Measurements from ENCODE around the gene RHBG. TPM values are rescaled to one million over a fixed set of nuclear protein-coding genes. Genes with fewer than 3 reads are reported as not detected.

Gene RHBG
- total and polyA plus RNA-seq, 2 experiments from 2014 or later, result 3.3 to 11.9 TPM

DNA sequence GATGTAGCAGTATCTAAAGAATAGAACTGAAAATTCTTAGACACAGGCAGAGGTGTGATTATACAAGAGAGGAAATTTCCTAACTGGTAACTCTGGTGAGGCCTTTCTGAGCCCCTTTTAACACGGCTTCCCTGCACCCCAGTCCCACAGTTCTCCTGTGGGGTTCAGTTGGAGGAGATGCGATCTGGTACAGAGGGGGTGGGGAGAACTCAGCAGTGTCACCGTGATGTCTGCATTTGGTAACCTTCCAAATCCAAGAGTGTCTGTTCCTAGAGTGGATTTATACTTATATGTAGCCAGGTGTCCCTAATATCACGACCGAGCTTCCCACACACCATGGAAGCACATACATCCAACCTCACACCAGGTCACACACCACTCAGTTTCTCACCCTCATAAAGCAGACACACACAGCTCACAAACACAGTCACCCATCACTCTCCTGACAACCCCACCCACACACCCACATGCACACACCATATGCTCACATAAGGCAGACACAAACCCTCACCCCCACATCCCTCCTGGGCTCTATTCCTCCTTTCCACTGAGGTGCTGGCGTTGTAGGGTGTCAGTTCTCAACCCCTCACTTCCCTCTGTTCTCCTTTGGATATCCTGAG is 48.5 kb downstream of the RHBG start:
- Histone ChIP-seq H3K9me2 (replicated peaks; ENCODE audit: insufficient read depth) (no peaks in the 10 kb centered on the region), H3K4me2 (no peak overlapping the region), H3K36me3 (replicated peaks; ENCODE audit: insufficient read depth, low read depth) (no peaks in the 10 kb centered on the region), H3K4me1 (ENCODE audit: insufficient read depth) (peaks cover 16% of the 10 kb centered on the region), H4K20me1 (ENCODE audit: insufficient read depth, poor library complexity, severe bottlenecking) (no peaks in the 10 kb centered on the region), H3K27ac (no peak overlapping the region), H3K4me3 (no peak overlapping the region), H3K9me3 (ENCODE audit: low read depth) (no peaks in the 10 kb centered on the region), H3K27me3 (peaks cover 88% of the 10 kb centered on the region), H2AFZ (no peak overlapping the region), H3K79me2 (no peaks in the 10 kb centered on the region)
- TF ChIP-seq EZH2 (IDR thresholded peaks at IDR 0.05; ENCODE audit: borderline replicate concordance), result no peak
- TF ChIP-seq, protein P1, sequence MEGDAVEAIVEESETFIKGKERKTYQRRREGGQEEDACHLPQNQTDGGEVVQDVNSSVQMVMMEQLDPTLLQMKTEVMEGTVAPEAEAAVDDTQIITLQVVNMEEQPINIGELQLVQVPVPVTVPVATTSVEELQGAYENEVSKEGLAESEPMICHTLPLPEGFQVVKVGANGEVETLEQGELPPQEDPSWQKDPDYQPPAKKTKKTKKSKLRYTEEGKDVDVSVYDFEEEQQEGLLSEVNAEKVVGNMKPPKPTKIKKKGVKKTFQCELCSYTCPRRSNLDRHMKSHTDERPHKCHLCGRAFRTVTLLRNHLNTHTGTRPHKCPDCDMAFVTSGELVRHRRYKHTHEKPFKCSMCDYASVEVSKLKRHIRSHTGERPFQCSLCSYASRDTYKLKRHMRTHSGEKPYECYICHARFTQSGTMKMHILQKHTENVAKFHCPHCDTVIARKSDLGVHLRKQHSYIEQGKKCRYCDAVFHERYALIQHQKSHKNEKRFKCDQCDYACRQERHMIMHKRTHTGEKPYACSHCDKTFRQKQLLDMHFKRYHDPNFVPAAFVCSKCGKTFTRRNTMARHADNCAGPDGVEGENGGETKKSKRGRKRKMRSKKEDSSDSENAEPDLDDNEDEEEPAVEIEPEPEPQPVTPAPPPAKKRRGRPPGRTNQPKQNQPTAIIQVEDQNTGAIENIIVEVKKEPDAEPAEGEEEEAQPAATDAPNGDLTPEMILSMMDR (IDR thresholded peaks at IDR 0.05; ENCODE audit: poor library complexity), result no peak
- TF ChIP-seq EZH2phosphoT487 (IDR thresholded peaks at IDR 0.05; ENCODE audit: low read depth, severe bottlenecking, unreplicated experiment), result no peak
- no peak for DNase-seq (ENCODE audit: low spot score)
- WGBS (ENCODE audit: low lambda C conversion rate, missing lambda C conversion rate), result 90% methylated on average over 6 of the region's 6 CpGs

DNA sequence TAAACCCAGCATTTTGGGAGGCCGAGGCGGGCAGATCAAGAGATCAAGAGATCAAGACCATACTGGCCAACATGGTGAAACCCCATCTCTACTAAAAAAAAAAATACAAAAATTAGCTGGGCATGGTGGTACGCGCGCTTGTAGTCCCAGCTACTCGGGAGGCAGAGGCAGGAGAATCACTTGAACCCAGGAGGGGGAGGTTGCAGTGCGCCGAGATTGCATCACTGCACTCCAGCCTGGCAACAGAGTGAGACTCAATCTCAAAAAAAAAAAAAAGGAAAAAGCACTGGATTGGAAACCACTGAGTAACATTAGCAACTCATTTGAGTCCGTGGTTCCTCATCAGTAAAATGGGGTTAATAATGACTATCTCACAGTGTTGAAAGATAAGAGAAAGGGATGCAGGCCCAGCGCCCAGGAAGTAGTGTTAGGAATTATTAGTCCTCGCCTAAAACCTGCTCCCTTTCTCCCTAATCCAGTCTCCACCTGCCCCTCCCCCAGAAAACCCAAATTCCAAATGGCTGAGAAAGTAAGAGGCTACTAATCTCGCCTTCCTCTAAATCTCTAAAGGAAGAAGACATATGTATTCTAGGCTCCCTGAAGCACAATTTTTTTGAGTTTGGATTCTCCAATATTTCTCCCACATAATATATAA is 49.5 kb downstream of the RHBG start:
- WGBS (ENCODE audit: low lambda C conversion rate, missing lambda C conversion rate), result 84% methylated on average over 12 of the region's 12 CpGs

DNA sequence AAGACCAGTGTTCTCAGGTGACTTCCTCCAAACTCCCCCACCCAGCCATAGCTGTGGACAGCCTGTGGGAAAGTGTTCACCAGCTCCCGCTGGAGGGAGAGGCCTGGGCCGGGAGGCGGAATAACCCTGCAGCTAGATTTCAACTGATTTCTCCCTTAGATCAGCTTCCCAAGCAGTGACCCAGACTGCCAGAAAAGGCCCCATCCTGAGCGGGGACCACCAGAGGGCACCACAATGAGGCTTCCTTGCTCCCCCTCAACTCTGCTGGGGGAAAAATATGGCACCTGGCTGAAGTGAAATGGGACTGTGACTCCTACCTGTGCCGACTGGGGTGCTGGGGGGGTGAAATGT is 50.8 kb downstream of the RHBG start:
- H3K27ac ChIP-seq, result no peak overlapping the region
- TF ChIP-seq, protein P1 (IDR thresholded peaks at IDR 0.05; ENCODE audit: poor library complexity), result peak; percentile 19
- TF ChIP-seq EZH2 (IDR thresholded peaks at IDR 0.05; ENCODE audit: borderline replicate concordance) (no peak), EZH2phosphoT487 (IDR thresholded peaks at IDR 0.05; ENCODE audit: low read depth, severe bottlenecking, unreplicated experiment) (no peak)
- H3K4me1 ChIP-seq (ENCODE audit: insufficient read depth), result peaks cover 16% of the 10 kb centered on the region
- H3K79me2 ChIP-seq, result no peaks in the 10 kb centered on the region
- H3K9me3 ChIP-seq (ENCODE audit: low read depth), result no peaks in the 10 kb centered on the region
- no peaks in the 10 kb centered on the region for H4K20me1 ChIP-seq (ENCODE audit: insufficient read depth, poor library complexity, severe bottlenecking)
- H3K4me3 ChIP-seq, result no peak overlapping the region
- H3K27me3 ChIP-seq, result peaks cover 100% of the 10 kb centered on the region
- 11% methylated on average over 5 of the region's 5 CpGs for WGBS (ENCODE audit: low lambda C conversion rate, missing lambda C conversion rate)
- H3K9me2 ChIP-seq (replicated peaks; ENCODE audit: insufficient read depth), result no peaks in the 10 kb centered on the region
- peak overlapping the region; percentile 88 for H3K4me2 ChIP-seq
- no peaks in the 10 kb centered on the region for H3K36me3 ChIP-seq (replicated peaks; ENCODE audit: insufficient read depth, low read depth)
- H2AFZ ChIP-seq, result peak overlapping the region; percentile 11
- no peak for DNase-seq (ENCODE audit: low spot score)

More for the DNA sequence above, 49.5 kb downstream of the RHBG start:
- no peaks in the 10 kb centered on the region for H3K36me3 ChIP-seq (replicated peaks; ENCODE audit: insufficient read depth, low read depth)
- H3K27me3 ChIP-seq, result peaks cover 96% of the 10 kb centered on the region
- H3K4me1 ChIP-seq (ENCODE audit: insufficient read depth), result peaks cover 16% of the 10 kb centered on the region
- no peaks in the 10 kb centered on the region for H4K20me1 ChIP-seq (ENCODE audit: insufficient read depth, poor library complexity, severe bottlenecking)
- H3K9me2 ChIP-seq (replicated peaks; ENCODE audit: insufficient read depth), result no peaks in the 10 kb centered on the region
- no peak overlapping the region for H3K27ac ChIP-seq
- no peak overlapping the region for H3K4me2 ChIP-seq
- DNase-seq (ENCODE audit: low spot score), result no peak
- TF ChIP-seq, protein P1 (IDR thresholded peaks at IDR 0.05; ENCODE audit: poor library complexity), result no peak
- TF ChIP-seq EZH2 (IDR thresholded peaks at IDR 0.05; ENCODE audit: borderline replicate concordance), result no peak
- no peak for TF ChIP-seq EZH2phosphoT487 (IDR thresholded peaks at IDR 0.05; ENCODE audit: low read depth, severe bottlenecking, unreplicated experiment)
- H3K9me3 ChIP-seq (ENCODE audit: low read depth), result no peaks in the 10 kb centered on the region
- H3K79me2 ChIP-seq, result no peaks in the 10 kb centered on the region
- H3K4me3 ChIP-seq, result no peak overlapping the region
- H2AFZ ChIP-seq, result no peak overlapping the region

All from hepatocyte (in vitro differentiated cells).